ENCODE data around the gene ZNF626.
A peak's percentile ranks its signal among the peaks of the same experiment; 100 is the strongest.
"Not testable (repeated sequence)": the region's sequence is repeated elsewhere in the genome, so short reads cannot be mapped to it uniquely, and the experiment has no call there.

The ZNF626 gene

GRCh38 chr19:20661150-20661819 lies at the start of gene ZNF626:
Gene ZNF626, minus strand, starts transcription at chr19:20661571. Its CDS starts 125 bp downstream, at chr19:20661446.
- peak; percentile 3 for DNase-seq (ENCODE audit: low spot score)

- DNase-seq (ENCODE audit: low spot score), result no peak
Observed at GRCh38 chr19:20669263-20669662, 7.9 kb upstream of the ZNF626 start.

- DNase-seq (ENCODE audit: low spot score), result no peak
Observed at GRCh38 chr19:20667281-20667680, 5.9 kb upstream of the ZNF626 start.

- DNase-seq (ENCODE audit: low spot score), result no peak
Observed at GRCh38 chr19:20664901-20665781, 3.8 kb upstream of the ZNF626 start.

GRCh38 chr19:20664475-20664874 lies 3.1 kb upstream of the ZNF626 start:
- DNase-seq (ENCODE audit: low spot score), result not testable (repeated sequence)

GRCh38 chr19:20662421-20663105 lies 1.2 kb upstream of the ZNF626 start:
- DNase-seq (ENCODE audit: low spot score), result no peak

GRCh38 chr19:20660473-20661140 lies 764 bp downstream of the ZNF626 start:
- no peak for DNase-seq (ENCODE audit: low spot score)

- no peak for DNase-seq (ENCODE audit: low spot score)
Observed at GRCh38 chr19:20640545-20640944, 20.8 kb downstream of the ZNF626 start.

- DNase-seq (ENCODE audit: low spot score), result no peak
Observed at GRCh38 chr19:20640023-20640422, 21.3 kb downstream of the ZNF626 start.

GRCh38 chr19:20624560-20624959 lies 36.8 kb downstream of the ZNF626 start:
- DNase-seq (ENCODE audit: low spot score), result not testable (repeated sequence)

GRCh38 chr19:20616071-20616470 lies 45.3 kb downstream of the ZNF626 start:
- DNase-seq (ENCODE audit: low spot score), result no peak

- DNase-seq (ENCODE audit: low spot score), result not testable (repeated sequence)
Observed at GRCh38 chr19:20614971-20615370, 46.4 kb downstream of the ZNF626 start.

- DNase-seq (ENCODE audit: low spot score), result no peak
Observed at GRCh38 chr19:20612711-20613316, 48.6 kb downstream of the ZNF626 start.

- no peak for DNase-seq (ENCODE audit: low spot score)
Observed at GRCh38 chr19:20611866-20612265, 49.5 kb downstream of the ZNF626 start.

GRCh38 chr19:20607943-20608342 lies 53.4 kb downstream of the ZNF626 start:
- DNase-seq (ENCODE audit: low spot score), result no peak

Measured in hematopoietic multipotent progenitor cell treated with erythropoietin and hydrocortisone succinate and interleukin-3 and kit ligand, for 15 days (in vitro differentiated cells).